GM12873 (cell line): Measurements from ENCODE around the gene SEMA4D.

Experiments
- TF ChIP-seq, protein P1 (sequence below): IDR thresholded peaks from 2 replicates; pipeline ENCODE4 v1.5.1; 2012; ENCODE audit warnings: low read depth, mild to moderate bottlenecking, moderate library complexity, low read length, control low read depth; ENCODE audit not compliant: insufficient read depth; ENCODE audit errors: missing control alignments

The SEMA4D gene

DNA sequence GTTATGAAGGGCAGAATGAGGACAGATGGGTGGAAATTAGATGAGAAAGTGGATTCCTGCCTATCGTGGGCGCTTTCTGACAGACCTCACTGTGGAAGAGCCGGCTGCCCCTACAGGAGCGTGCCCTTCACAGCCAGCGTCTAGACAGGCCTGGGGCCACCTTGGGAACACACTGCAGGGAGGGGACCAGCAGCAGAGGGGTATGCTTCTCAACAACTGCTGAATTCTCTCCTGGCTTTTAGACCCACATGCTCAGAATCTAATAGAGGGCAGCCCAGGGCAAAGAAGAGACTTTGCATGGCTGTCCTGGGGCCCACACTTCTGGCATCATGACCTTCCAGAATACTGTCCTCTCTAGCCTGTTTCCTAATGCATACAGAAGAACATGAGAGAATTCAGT is 2.1 kb upstream of the SEMA4D start:
- TF ChIP-seq, protein P1, sequence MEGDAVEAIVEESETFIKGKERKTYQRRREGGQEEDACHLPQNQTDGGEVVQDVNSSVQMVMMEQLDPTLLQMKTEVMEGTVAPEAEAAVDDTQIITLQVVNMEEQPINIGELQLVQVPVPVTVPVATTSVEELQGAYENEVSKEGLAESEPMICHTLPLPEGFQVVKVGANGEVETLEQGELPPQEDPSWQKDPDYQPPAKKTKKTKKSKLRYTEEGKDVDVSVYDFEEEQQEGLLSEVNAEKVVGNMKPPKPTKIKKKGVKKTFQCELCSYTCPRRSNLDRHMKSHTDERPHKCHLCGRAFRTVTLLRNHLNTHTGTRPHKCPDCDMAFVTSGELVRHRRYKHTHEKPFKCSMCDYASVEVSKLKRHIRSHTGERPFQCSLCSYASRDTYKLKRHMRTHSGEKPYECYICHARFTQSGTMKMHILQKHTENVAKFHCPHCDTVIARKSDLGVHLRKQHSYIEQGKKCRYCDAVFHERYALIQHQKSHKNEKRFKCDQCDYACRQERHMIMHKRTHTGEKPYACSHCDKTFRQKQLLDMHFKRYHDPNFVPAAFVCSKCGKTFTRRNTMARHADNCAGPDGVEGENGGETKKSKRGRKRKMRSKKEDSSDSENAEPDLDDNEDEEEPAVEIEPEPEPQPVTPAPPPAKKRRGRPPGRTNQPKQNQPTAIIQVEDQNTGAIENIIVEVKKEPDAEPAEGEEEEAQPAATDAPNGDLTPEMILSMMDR = no peak

DNA sequence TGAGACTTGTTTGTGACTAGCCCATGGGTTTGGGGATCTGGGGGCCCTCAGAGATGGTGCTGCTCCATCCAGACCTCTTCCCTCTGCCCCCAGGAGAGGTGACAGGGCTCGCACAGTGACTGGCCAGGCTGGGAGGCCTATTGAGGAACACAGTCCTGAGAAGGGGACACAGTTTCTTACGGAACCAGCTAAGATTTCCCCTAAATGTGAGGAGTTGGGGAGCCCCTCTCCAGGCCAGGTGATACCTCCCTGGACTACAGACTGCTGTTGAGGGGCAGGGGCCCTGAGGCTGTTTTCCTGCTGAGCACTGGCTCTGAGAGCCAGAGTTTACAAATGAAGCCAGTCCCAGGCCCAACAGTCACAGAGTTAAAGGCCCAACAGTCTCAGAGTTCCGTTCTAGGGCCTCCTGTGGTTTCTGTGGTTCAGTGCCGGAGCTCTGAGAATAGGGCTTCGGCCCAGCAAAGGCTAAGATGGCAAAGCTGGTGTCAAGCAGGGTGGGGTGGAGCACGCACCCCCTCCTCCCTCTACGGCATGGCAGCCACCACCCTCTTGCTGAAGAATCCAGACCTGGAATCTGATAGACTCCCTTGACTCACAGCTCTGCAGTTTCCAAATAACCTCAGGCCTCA is 1.1 kb upstream of the SEMA4D start:
- TF ChIP-seq, protein P1 = no peak

DNA sequence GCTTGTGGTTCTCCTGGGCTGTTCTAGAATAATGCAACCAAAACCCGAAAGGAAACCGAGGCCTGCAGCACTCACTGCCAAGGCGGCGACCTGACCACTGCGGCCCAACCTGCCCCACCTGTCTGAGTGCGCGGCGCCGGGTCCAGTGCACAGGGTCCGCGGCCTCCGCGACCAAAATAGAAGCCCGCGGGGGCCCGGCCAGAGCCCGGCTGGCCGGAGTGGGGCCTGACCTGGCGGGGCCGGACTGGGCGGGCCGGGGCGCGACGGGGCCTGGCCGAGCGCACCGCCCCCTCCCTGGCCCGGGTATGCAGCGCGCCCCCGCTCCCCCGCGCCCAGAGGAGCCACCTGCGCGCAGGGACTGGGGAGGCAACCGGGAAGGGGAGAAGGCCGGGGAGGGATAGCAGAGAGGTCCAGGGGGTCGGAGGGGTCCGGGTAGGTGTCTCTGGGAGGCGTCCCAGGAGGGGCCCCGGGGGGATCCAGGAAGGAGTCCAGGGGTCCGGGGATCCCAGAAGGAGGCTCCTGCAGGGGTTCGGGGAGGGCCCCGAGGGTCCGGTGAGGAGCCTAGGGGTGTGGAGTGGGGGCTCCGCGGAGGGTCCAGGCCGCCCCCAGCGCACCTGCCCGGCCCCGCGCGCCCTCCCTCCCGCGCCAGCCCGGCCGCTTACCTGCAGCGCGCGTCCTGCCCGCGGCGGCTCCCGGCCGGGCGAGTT is 503 bp downstream of the SEMA4D start:
- TF ChIP-seq, protein P1 = no peak

DNA sequence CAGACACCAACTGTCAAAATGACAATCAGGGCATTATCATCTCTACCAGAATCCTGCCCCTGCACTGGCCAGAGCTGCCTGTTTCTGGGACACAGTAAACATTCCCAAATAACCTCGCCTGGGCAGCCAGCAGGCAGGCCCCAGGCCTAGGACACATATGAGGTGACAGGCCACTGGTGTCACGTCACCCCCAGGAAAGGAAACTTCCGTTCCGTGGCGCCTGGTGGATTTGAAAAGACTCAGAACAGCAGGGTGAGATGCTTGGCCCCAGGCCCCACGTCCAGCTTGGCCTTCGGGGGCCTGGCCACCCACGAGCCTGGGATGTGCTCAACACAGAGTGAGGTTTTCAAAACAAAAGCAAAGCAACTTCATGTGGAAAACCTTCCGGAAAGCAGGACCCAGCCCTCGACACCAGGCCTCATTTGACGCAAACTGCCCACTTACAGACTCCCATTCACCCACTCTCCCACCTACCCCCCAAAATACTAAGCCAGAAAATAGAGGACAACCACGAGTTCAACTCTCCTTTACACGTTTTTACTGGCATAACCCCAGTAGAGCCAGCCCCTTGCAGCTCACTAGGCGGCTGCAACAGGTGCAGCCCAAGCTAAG is 1.2 kb downstream of the SEMA4D start:
- TF ChIP-seq, protein P1 = no peak

DNA sequence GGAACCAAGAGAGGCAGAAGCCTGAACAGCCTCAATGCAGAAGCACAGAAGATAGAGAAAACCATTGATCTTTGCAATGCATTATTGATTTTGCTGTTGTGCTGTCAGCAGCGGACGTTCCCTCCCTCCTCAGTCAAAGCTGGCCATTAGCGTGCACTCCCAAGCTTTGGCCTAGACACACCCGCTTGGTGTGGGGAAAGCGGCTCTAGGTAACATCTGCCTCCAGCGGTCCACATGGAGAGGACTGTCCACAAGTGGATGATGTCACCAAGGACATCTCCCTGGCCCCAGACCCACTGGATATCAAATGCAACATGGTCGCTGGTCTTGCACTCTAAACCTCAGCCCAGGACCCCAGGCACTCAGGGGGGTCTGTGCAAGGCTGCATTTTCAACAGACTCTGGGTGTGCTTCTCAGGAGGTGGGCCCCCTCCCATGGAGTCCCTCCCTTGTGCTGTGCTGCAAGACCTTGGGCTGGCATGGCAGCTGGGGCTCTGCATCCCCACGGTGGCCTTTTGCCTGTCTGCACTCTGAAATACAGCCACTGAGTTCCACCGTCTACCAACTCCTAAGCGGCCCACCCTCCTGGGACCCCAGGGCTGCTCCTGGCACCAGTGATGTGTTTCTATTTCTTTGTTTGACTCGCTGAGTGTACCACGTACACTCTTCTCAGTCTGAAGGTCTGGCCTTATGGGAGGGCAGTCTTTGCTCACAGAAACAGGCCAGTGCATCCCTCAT is 1.9 kb downstream of the SEMA4D start:
- TF ChIP-seq, protein P1 = no peak

DNA sequence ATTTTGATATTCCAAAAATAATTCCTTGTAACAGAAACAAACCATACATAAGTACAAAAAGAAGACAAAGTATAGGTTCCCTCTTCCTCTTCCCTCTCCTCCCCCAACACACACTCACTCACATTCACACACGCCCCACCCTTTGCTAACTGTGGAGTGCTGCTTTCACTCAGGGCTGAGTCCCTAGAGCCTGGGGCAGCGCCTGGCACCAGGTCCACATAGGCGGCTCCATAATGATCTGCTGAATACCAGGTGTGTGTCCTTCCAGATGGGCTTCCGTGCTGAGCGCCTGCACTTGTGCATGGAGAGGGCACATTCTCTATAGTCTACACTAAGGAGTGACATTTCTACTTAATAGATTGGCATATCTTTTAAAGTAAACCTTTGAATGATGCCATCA is 3.7 kb downstream of the SEMA4D start:
- TF ChIP-seq, protein P1 = no peak

DNA sequence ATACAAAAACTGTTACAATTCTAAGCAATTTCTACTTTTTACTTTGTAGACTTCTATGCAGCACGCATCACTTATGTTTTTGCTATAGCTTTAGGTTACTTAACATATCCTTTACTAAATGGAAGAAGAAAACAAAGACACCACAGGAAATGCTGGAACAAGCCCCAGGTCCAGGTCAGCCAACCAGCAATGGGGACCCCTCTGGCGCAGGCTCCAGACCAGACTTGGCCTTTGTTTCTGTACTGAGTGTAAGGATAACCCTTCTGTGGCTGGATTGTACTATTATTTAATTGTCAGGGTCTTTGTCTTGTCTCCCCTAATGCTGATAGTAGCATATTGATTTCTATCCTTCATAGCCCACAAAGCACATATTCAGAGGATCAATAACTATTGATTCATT is 4.2 kb downstream of the SEMA4D start:
- TF ChIP-seq, protein P1 = no peak
